OCI-LY7 (cell line): Measurements from ENCODE around the gene EIF5A. TPM values are rescaled to one million over a fixed set of nuclear protein-coding genes. Genes with fewer than 3 reads are reported as not detected.

Experiments
- BruUV-seq: library from RNA; stranded (reverse); fragments of 400-500 nt; replicated peaks from 2 replicates; lab custom pipeline; 2021; lab: Mats Ljungman, UMichigan
- CTCF ChIA-PET: fragments of 300-600 bp; sonication (Branson Sonifier 250); formaldehyde crosslinking; loops from one replicate; lab custom pipeline; 2022; ENCODE audit warnings: antibody characterized with exemption; ENCODE audit not compliant: unreplicated experiment; lab: Charles Lee
- POLR2A ChIA-PET: fragments of 300-600 bp; sonication (Branson Sonifier 250); formaldehyde crosslinking; loops from one replicate; lab custom pipeline; 2022; ENCODE audit warnings: antibody characterized with exemption; lab: Charles Lee
- DNase-seq: peaks from one replicate; pipeline ENCODE4 v3.0.0-alpha.2; 2015; ENCODE audit warnings: low spot score
- H2AFZ ChIP-seq: fragments of 200-600 bp; sonication (generic), shearing (Covaris generic); 2 replicates; pipeline ENCODE4 v1.6.1; 2014; ENCODE audit warnings: mild to moderate bottlenecking, antibody characterized with exemption, low read length, moderate library complexity
- H3K27ac ChIP-seq: fragments of 200-600 bp; sonication (generic); 2 replicates; pipeline ENCODE4 v1.5.1; 2014; ENCODE audit warnings: mixed run types, low read depth, mild to moderate bottlenecking, moderate library complexity, low read length, inconsistent platforms; ENCODE audit not compliant: poor library complexity, severe bottlenecking
- H3K36me3 ChIP-seq: fragments of 200-600 bp; sonication (generic); 2 replicates; pipeline ENCODE4 v1.6.1; 2014; ENCODE audit warnings: mild to moderate bottlenecking, antibody characterized with exemption, low read length, moderate library complexity, mixed read lengths; ENCODE audit not compliant: insufficient read depth
- H3K4me1 ChIP-seq: fragments of 200-600 bp; sonication (generic); 2 replicates; pipeline ENCODE4 v1.5.1; 2014; ENCODE audit warnings: mild to moderate bottlenecking, low read length; ENCODE audit not compliant: insufficient read depth, poor library complexity, severe bottlenecking
- H3K4me2 ChIP-seq: fragments of 200-600 bp; sonication (generic); 2 replicates; pipeline ENCODE4 v1.6.1; 2014; ENCODE audit warnings: mild to moderate bottlenecking, low read length
- H3K4me3 ChIP-seq: fragments of 200-600 bp; sonication (generic); 2 replicates; pipeline ENCODE4 v1.5.1; 2014; ENCODE audit warnings: mild to moderate bottlenecking, low read depth, low read length; ENCODE audit not compliant: poor library complexity, severe bottlenecking
- H3K79me2 ChIP-seq: fragments of 200-600 bp; sonication (generic); 2 replicates; pipeline ENCODE4 v1.6.1; 2016; ENCODE audit warnings: low read depth, mild to moderate bottlenecking, low read length, moderate library complexity, mixed read lengths; ENCODE audit not compliant: insufficient read depth
- H3K9me2 ChIP-seq: fragments of 200-600 bp; sonication (generic); 2 replicates; pipeline ENCODE4 v1.6.1; 2016; ENCODE audit warnings: mild to moderate bottlenecking, low read length, mixed read lengths; ENCODE audit not compliant: insufficient read depth
- H3K9me3 ChIP-seq: fragments of 200-600 bp; sonication (generic); 2 replicates; pipeline ENCODE4 v1.6.1; 2014; ENCODE audit warnings: mild to moderate bottlenecking, mixed run types, low read length, mixed read lengths
- H4K20me1 ChIP-seq: fragments of 200-600 bp; sonication (generic); 2 replicates; pipeline ENCODE4 v1.6.1; 2014; ENCODE audit warnings: mild to moderate bottlenecking, antibody characterized with exemption, low read length, moderate library complexity, mixed read lengths; ENCODE audit not compliant: insufficient read depth
- CTCF ChIP-seq: fragments of 200-600 bp; sonication (generic); conservative IDR thresholded peaks from 2 replicates; pipeline ENCODE4 v1.5.1; 2014; ENCODE audit warnings: mild to moderate bottlenecking, antibody characterized with exemption, low read length, moderate library complexity, mixed read lengths
- EZH2phosphoT487 ChIP-seq: fragments of 200-600 bp; sonication (generic); IDR thresholded peaks from 2 replicates; pipeline ENCODE4 v1.6.1; 2018; ENCODE audit warnings: low read depth, borderline replicate concordance, mild to moderate bottlenecking, mixed run types, antibody characterized with exemption, low read length, moderate library complexity, mixed read lengths
- intact Hi-C: fragments of 100-400 bp; cut with micrococcal nuclease; formaldehyde crosslinking; loops from one replicate; pipeline ENCODE4 v1.10.0; 2022; ENCODE audit not compliant: unreplicated experiment
- total RNA-seq, 2 experiments: library from RNA; depleted of rRNA in 1 of 2; stranded (reverse); fragments of >200 nt in 1 of 2; shearing (Covaris generic) in 1 of 2; gene quantifications; 2 replicates each; pipeline ENCODE4 v1.2.3, GENCODE V29; 2014 to 2022

Gene EIF5A
- total RNA-seq, 2 experiments from 2014 or later: 491 to 803 TPM

- intact Hi-C loops: no loop called here
Measured at GRCh38 chr17:7292729-7293128, 14.7 kb upstream of the EIF5A start.

DNA sequence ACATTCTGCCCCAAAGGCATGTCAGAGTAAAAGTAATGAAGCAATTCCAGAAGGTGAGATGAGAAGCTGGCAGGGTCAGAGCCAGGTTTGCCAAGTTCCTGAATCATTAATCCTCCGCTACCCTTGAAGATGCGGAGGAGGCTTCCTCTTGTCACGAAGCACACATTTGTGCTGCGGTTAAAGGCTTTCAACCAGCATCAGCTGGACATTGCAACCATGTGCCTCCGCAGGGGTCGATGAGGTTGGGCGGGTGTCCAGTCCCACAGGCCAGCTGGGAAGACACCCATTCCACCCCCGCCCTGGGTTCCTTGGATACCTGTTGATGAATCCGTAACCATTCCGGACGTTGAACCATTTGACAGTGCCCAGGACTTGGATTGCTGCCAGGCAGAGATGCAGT lies 14.3 kb upstream of the EIF5A start:
- TF ChIP-seq CTCF (no peak), EZH2phosphoT487 (no peak)
- H4K20me1 ChIP-seq: no peaks in the 10 kb centered on the region
- no peak overlapping the region for H3K27ac ChIP-seq
- no peaks in the 10 kb centered on the region for H3K9me3 ChIP-seq
- no peaks in the 10 kb centered on the region for H3K36me3 ChIP-seq
- H3K9me2 ChIP-seq: no peaks in the 10 kb centered on the region
- no peak overlapping the region for H3K4me2 ChIP-seq
- ChIA-PET CTCF (no interaction called here), POLR2A (no interaction called here)
- intact Hi-C loops: no loop called here
- peaks cover 35% of the 10 kb centered on the region for H3K4me1 ChIP-seq
- BruUV-seq: no TSS peak
- H3K79me2 ChIP-seq: no peaks in the 10 kb centered on the region
- no peak overlapping the region for H3K4me3 ChIP-seq
- no peak overlapping the region for H2AFZ ChIP-seq
- DNase-seq: no peak

More at GRCh38 chr17:7292729-7293128, 14.7 kb upstream of the EIF5A start:
- DNase-seq: no peak
- H3K79me2 ChIP-seq: no peaks in the 10 kb centered on the region
- H3K36me3 ChIP-seq: no peaks in the 10 kb centered on the region
- no peaks in the 10 kb centered on the region for H3K9me2 ChIP-seq
- H3K9me3 ChIP-seq: no peaks in the 10 kb centered on the region
- H2AFZ ChIP-seq: no peak overlapping the region
- no peak overlapping the region for H3K27ac ChIP-seq
- peaks cover 35% of the 10 kb centered on the region for H3K4me1 ChIP-seq
- POLR2A ChIA-PET: interaction anchor here (1.8 kb wide), 1 partner anchor 12 kb away, joined by 5 read pairs; the partner anchor contains the start of gene SLC2A4
- no peaks in the 10 kb centered on the region for H4K20me1 ChIP-seq
- CTCF ChIA-PET: interaction anchor here (0.5 kb wide), 1 partner anchor 13 kb away, joined by 3 read pairs; no protein-coding TSS in a partner anchor
- H3K4me2 ChIP-seq: no peak overlapping the region
- no TSS peak for BruUV-seq
- TF ChIP-seq EZH2phosphoT487: no peak
- no peak for TF ChIP-seq CTCF
- H3K4me3 ChIP-seq: no peak overlapping the region

DNA sequence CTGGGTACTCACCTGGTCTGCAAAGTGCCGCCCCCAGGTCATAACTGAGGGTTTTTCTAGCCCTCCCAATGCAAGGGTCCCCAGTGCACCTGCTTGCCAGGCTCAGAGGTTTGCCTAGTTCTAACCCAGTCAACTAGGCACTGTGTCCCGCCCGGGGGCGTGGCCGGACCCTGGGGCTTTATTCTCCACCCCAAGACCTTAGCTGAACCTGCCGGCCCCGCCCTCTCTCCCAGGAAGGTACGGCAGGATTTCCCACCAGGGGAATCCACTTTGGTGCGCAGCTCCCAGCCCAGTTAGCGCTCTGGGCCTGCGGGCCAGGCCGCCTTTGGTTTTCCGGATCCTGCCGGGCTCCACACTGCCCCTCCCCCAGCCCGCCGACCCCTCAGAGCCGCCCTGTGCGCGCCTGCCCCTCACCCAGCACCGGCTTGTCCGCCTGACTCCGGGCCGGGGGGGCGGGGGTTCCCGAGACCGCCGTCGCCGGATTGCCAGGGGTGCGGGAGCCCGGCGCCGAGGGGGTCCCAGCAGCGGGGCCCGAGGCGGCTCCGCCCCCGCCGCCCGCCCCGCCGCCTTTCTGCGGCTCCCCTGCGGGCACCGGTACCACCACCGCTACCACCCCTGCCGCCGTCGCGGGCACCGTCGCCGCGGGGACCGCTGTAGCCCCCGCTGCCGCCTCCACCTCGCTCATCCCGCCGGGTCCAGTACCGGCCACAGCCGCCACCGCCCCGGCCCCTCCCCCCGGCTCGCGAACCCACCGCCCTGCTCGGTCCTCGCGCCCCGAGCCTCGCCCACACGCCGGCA lies 13.4 kb upstream of the EIF5A start:
- DNase-seq: no peak
- Histone ChIP-seq H3K9me2 (no peaks in the 10 kb centered on the region), H3K4me2 (peak overlapping the region; percentile 13; the same call in 1 of the 2 replicates), H4K20me1 (no peaks in the 10 kb centered on the region), H3K36me3 (no peaks in the 10 kb centered on the region), H3K4me3 (no peak overlapping the region), H3K4me1 (peaks cover 35% of the 10 kb centered on the region), H3K27ac (no peak overlapping the region), H3K79me2 (no peaks in the 10 kb centered on the region), H2AFZ (no peak overlapping the region), H3K9me3 (no peaks in the 10 kb centered on the region)
- intact Hi-C loops: no loop called here
- TF ChIP-seq CTCF: no peak
- no peak for TF ChIP-seq EZH2phosphoT487
- ChIA-PET POLR2A (no interaction called here), CTCF (no interaction called here)
- BruUV-seq: no TSS peak
